PC-9 (cell line): ENCODE data around the gene GGTA1. TPM values are rescaled to one million over a fixed set of nuclear protein-coding genes. Genes with fewer than 3 reads are reported as not detected.
A peak's percentile ranks its signal among the peaks of the same experiment; 100 is the strongest.

Experiments
- BruUV-seq: library from RNA; stranded (reverse); fragments of 400-500 nt; replicated peaks from 2 replicates; lab custom pipeline; 2021; lab: Mats Ljungman, UMichigan
- CTCF ChIA-PET: fragments of 300-600 bp; sonication (Branson Sonifier 250); formaldehyde crosslinking; loops from one replicate; lab custom pipeline; 2022; ENCODE audit warnings: antibody characterized with exemption; lab: Charles Lee
- POLR2A ChIA-PET: fragments of 300-600 bp; sonication (Branson Sonifier 250); formaldehyde crosslinking; loops from one replicate; lab custom pipeline; 2022; ENCODE audit warnings: antibody characterized with exemption; ENCODE audit not compliant: unreplicated experiment; lab: Charles Lee
- DNase-seq, 2 experiments: peaks; one replicate each; pipeline versions ENCODE4 v3.0.0 to v3.0.0-alpha.2; 2015 to 2022; ENCODE audit warnings: mixed read lengths in 1 of 2
- H2AFZ ChIP-seq: fragments of 200-600 bp; sonication (generic); 2 replicates; pipeline ENCODE4 v1.8.1; 2017; ENCODE audit warnings: antibody characterized with exemption
- H3F3A ChIP-seq: fragments of 200-600 bp; sonication (generic); 2 replicates; pipeline ENCODE4 v1.8.1; 2017; ENCODE audit warnings: antibody characterized with exemption, mild to moderate bottlenecking, low read depth; ENCODE audit not compliant: insufficient read depth
- H3K27ac ChIP-seq: fragments of 200-600 bp; sonication (generic); 2 replicates; pipeline ENCODE4 v1.6.1; 2016; ENCODE audit warnings: mixed run types
- H3K27me3 ChIP-seq: fragments of 200-600 bp; sonication (generic); 2 replicates; pipeline ENCODE4 v1.6.1; 2016; ENCODE audit warnings: low read depth, mixed run types; ENCODE audit not compliant: insufficient read depth
- H3K36me3 ChIP-seq: fragments of 200-600 bp; sonication (generic); 2 replicates; pipeline ENCODE4 v1.6.1; 2016; ENCODE audit warnings: low read depth, mixed run types
- H3K4me1 ChIP-seq: fragments of 200-600 bp; sonication (generic); replicated peaks from 2 replicates; pipeline ENCODE4 v1.6.1; 2016; ENCODE audit warnings: mixed run types; ENCODE audit not compliant: insufficient read depth
- H3K4me2 ChIP-seq: fragments of 200-600 bp; sonication (generic); 2 replicates; pipeline ENCODE4 v1.6.1; 2017; ENCODE audit warnings: mixed run types
- H3K4me3 ChIP-seq: fragments of 200-600 bp; sonication (generic); 2 replicates; pipeline ENCODE4 v1.6.1; 2016; ENCODE audit warnings: mixed run types
- H3K79me2 ChIP-seq: fragments of 200-600 bp; sonication (generic); 2 replicates; pipeline ENCODE4 v1.6.1; 2017; ENCODE audit warnings: low read depth, mixed run types
- H3K9me2 ChIP-seq: fragments of 200-600 bp; sonication (generic); 2 replicates; pipeline ENCODE4 v1.8.1; 2017; ENCODE audit warnings: mild to moderate bottlenecking; ENCODE audit not compliant: insufficient read depth
- H3K9me3 ChIP-seq: fragments of 200-600 bp; sonication (generic); 2 replicates; pipeline ENCODE4 v1.8.1; 2016; ENCODE audit warnings: low read depth; ENCODE audit not compliant: insufficient read depth
- H4K20me1 ChIP-seq: fragments of 200-600 bp; sonication (generic); 2 replicates; pipeline ENCODE4 v1.8.1; 2017; ENCODE audit not compliant: insufficient read depth
- EZH2 ChIP-seq: fragments of 200-600 bp; sonication (generic); IDR thresholded peaks from 2 replicates; pipeline ENCODE4 v1.8.0; 2017; ENCODE audit warnings: antibody characterized with exemption, low read depth
- intact Hi-C: fragments of 100-400 bp; cut with micrococcal nuclease; formaldehyde crosslinking; loops from one replicate; pipeline ENCODE4 v1.10.0; 2022; ENCODE audit not compliant: unreplicated experiment
- total RNA-seq: library from RNA; stranded (reverse); gene quantifications from 2 replicates; pipeline ENCODE4 v1.2.3, GENCODE V29; 2021
- TF ChIP-seq, protein P1 (sequence below): fragments of 200-600 bp; sonication (generic); conservative IDR thresholded peaks from 2 replicates; pipeline ENCODE4 v1.6.1; 2017; ENCODE audit warnings: mixed run types, antibody characterized with exemption, mild to moderate bottlenecking, moderate library complexity

The GGTA1 gene
- total RNA-seq, 1 experiment from 2014 or later: not detected

DNA sequence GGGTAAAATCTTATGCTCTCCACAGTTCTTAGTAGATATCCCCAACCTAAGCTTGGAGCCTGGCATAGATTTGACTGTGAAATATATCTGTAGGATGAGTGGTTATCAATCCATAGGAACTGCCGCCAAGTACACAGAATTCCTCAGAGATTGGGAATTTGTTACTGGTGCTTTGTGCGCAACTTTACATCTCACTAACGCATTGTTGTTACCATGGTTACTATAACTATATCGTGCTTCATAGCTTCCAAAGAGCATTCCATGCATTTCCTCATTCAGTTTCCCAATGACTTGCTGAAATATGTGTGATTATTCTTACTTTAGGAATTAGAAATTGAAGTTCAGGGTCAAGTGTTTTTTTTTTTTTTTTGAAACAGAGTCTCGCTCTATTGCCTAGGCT is 9.5 kb upstream of the GGTA1 start:
- intact Hi-C loops: no loop called here
- Histone ChIP-seq H3K36me3 (no peaks in the 10 kb centered on the region), H4K20me1 (no peaks in the 10 kb centered on the region), H3F3A (no peaks in the 10 kb centered on the region), H3K4me1 (no peaks in the 10 kb centered on the region), H3K9me3 (no peaks in the 10 kb centered on the region), H3K4me2 (no peak overlapping the region), H2AFZ (no peak overlapping the region), H3K4me3 (no peak overlapping the region), H3K79me2 (no peaks in the 10 kb centered on the region), H3K9me2 (no peaks in the 10 kb centered on the region), H3K27ac (no peak overlapping the region), H3K27me3 (no peaks in the 10 kb centered on the region; the same call in 1 of the 2 replicates)
- TF ChIP-seq, protein P1, sequence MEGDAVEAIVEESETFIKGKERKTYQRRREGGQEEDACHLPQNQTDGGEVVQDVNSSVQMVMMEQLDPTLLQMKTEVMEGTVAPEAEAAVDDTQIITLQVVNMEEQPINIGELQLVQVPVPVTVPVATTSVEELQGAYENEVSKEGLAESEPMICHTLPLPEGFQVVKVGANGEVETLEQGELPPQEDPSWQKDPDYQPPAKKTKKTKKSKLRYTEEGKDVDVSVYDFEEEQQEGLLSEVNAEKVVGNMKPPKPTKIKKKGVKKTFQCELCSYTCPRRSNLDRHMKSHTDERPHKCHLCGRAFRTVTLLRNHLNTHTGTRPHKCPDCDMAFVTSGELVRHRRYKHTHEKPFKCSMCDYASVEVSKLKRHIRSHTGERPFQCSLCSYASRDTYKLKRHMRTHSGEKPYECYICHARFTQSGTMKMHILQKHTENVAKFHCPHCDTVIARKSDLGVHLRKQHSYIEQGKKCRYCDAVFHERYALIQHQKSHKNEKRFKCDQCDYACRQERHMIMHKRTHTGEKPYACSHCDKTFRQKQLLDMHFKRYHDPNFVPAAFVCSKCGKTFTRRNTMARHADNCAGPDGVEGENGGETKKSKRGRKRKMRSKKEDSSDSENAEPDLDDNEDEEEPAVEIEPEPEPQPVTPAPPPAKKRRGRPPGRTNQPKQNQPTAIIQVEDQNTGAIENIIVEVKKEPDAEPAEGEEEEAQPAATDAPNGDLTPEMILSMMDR: no peak
- TF ChIP-seq EZH2: no peak
- no peak for DNase-seq
- CTCF ChIA-PET: no interaction called here
- BruUV-seq: no TSS peak
- POLR2A ChIA-PET: no interaction called here

DNA sequence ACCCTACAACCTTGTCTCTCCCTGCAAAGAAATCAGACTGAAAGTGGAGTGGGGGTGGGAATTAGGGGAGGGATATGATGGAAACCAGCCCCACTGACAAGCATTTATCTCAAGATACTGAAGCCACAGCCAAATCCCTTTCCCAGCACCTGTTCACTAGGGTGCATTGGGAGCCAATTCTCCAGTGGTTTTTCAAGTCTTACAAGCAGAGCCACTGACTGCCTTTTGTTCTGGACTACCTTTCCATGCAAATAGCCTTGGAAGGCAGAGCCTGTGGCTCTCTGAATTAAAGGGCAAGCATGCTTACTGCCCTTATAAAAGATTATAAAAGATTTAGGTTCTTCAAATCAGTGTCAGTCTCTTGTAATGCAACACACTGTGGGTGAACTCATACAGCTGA is 8.8 kb upstream of the GGTA1 start:
- Histone ChIP-seq H2AFZ (no peak overlapping the region), H3K4me2 (no peak overlapping the region), H3K4me3 (no peak overlapping the region), H3K9me3 (no peaks in the 10 kb centered on the region), H3K4me1 (no peaks in the 10 kb centered on the region), H3K27ac (no peak overlapping the region), H3F3A (no peaks in the 10 kb centered on the region), H4K20me1 (no peaks in the 10 kb centered on the region), H3K27me3 (no peaks in the 10 kb centered on the region), H3K9me2 (no peaks in the 10 kb centered on the region), H3K79me2 (no peaks in the 10 kb centered on the region), H3K36me3 (no peaks in the 10 kb centered on the region)
- no peak for TF ChIP-seq EZH2
- TF ChIP-seq, protein P1: no peak
- intact Hi-C loops: no loop called here
- ChIA-PET CTCF (no interaction called here), POLR2A (no interaction called here)
- DNase-seq: peak; percentile 40 to 50
- BruUV-seq: no TSS peak

DNA sequence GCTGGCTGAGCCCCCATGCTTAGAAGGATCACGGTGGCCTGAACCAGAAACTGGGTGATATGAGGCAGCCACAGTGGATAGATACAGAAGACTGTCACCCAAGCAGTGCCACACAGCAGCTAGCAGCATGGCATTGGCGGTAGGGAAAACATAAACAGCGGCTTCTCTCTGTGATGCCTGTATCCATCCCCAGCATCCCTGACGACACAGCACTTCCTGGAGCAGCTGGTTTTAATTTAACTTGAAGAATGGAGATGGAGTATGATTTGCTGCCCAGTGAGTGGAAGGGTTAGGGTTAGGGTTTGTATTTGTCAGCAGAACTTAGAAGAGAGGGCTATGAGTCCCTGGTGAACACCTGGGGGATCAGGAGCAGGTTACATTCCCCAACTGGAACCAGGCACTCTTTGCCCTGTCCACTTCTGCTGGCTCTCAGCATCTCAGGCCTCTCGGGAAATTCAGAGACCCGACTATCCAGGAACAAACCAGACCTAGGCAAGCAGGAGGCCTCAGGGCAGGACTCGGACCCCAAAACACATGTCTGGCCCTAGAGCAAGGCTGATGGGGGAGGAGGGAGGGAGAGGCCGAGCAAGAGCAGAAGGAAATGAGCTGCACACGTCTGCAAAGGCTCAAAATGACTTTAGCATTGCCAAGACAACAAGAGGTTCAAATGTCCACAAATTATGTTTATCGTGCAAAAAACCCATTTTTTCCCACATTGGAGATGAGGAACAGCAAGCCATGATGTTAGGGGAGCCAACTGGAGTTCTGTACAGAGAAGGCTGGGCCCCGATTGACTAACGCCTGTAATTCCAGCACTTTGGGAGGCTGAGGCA is 6.5 kb upstream of the GGTA1 start:
- TF ChIP-seq EZH2: no peak
- TF ChIP-seq, protein P1: no peak
- no peaks in the 10 kb centered on the region for H3K9me2 ChIP-seq
- BruUV-seq: no TSS peak

More for the DNA sequence above, 6.5 kb upstream of the GGTA1 start:
- H3K9me3 ChIP-seq: no peaks in the 10 kb centered on the region
- H3K27ac ChIP-seq: no peak overlapping the region
- CTCF ChIA-PET: interaction anchor here (0.5 to 0.6 kb wide), 2 partner anchors 15 to 588 kb away, joined by 3 read pairs; no protein-coding TSS in a partner anchor
- POLR2A ChIA-PET: no interaction called here
- intact Hi-C loops: no loop called here
- no peaks in the 10 kb centered on the region for H3K79me2 ChIP-seq
- H3K36me3 ChIP-seq: no peaks in the 10 kb centered on the region
- no peaks in the 10 kb centered on the region for H4K20me1 ChIP-seq
- no peaks in the 10 kb centered on the region for H3K4me1 ChIP-seq
- no peak overlapping the region for H3K4me3 ChIP-seq
- no peak for DNase-seq
- H3F3A ChIP-seq: no peaks in the 10 kb centered on the region
- 0 out of 2 replicates have a peak, but pooled peaks cover 3% of the 10 kb centered on the region for H3K27me3 ChIP-seq
- no peak overlapping the region for H3K4me2 ChIP-seq
- H2AFZ ChIP-seq: no peak overlapping the region
